Breast epithelium (tissue), 4 donors: ENCODE measurements around the gene SPON1. TPM values are rescaled to one million over a fixed set of nuclear protein-coding genes. Genes with fewer than 3 reads are reported as not detected.
A peak's percentile ranks its signal among the peaks of the same experiment; 100 is the strongest.

Experiments
- DNase-seq, 2 donors: peaks; one replicate each; pipeline ENCODE4 v3.0.0-alpha.2; 2019; ENCODE audit warnings: low spot score in 2 of 2
- H3K27ac ChIP-seq, 2 donors: fragments of 200-600 bp; sonication (generic) in 1 of 2; one replicate each; pipeline ENCODE4 v1.5.1; 2016 to 2019; ENCODE audit warnings: mild to moderate bottlenecking in 1 of 2
- H3K27me3 ChIP-seq, 2 donors: fragments of 200-600 bp; sonication (generic) in 1 of 2; one replicate each; pipeline versions ENCODE4 v1.5.1 to v1.6.0; 2017 to 2019; ENCODE audit warnings: control low read depth in 1 of 2, mild to moderate bottlenecking in 1 of 2
- H3K36me3 ChIP-seq: fragments of 200-600 bp; one replicate; pipeline ENCODE4 v1.5.1; 2019
- H3K4me1 ChIP-seq, 2 donors: fragments of 200-600 bp; sonication (generic); one replicate each; pipeline ENCODE4 v1.5.1; 2016 to 2019; ENCODE audit warnings: control low read depth in 1 of 2
- H3K4me3 ChIP-seq, 3 donors: fragments of 200-600 bp; sonication (generic); 1 replicate in 2 of 3; 2 replicates in 1 of 3; pipeline ENCODE4 v1.5.1; 2016 to 2019; ENCODE audit warnings: mild to moderate bottlenecking in 3 of 3, moderate library complexity in 2 of 3
- H3K9me3 ChIP-seq, 2 donors: fragments of 200-600 bp; sonication (generic) in 1 of 2; one replicate each; pipeline ENCODE4 v1.5.1; 2016 to 2019; ENCODE audit warnings: control low read depth in 1 of 2
- CTCF ChIP-seq, 3 donors: fragments of 450-650 bp; IDR thresholded peaks; one replicate each; pipeline ENCODE4 v1.5.1; 2016 to 2017; ENCODE audit warnings: antibody characterized with exemption in 3 of 3, mild to moderate bottlenecking in 3 of 3, moderate library complexity in 3 of 3
- POLR2A ChIP-seq: fragments of 450-650 bp; IDR thresholded peaks from one replicate; pipeline ENCODE4 v1.6.1; 2016; ENCODE audit warnings: antibody characterized with exemption, mild to moderate bottlenecking, moderate library complexity
- POLR2AphosphoS5 ChIP-seq, 3 donors: sonication (generic); formaldehyde crosslinking; IDR thresholded peaks; one replicate each; pipeline ENCODE4 v1.6.1; 2017; ENCODE audit warnings: antibody characterized with exemption in 3 of 3
- intact Hi-C: fragments of 100-400 bp; cut with DNase I; formaldehyde crosslinking; loops from one replicate; pipeline ENCODE4 v1.15.1; 2023; ENCODE audit warnings: low total_unique reads
- total RNA-seq, 3 donors: library from RNA; depleted of rRNA; stranded (reverse); fragments of >200 nt; gene quantifications; one replicate each; pipeline ENCODE4 v1.1.0, GENCODE V29; 2016

SPON1 gene
- total RNA-seq, 3 donors from 2014 or later = 30.1 to 133 (median 34.7) TPM

DNA sequence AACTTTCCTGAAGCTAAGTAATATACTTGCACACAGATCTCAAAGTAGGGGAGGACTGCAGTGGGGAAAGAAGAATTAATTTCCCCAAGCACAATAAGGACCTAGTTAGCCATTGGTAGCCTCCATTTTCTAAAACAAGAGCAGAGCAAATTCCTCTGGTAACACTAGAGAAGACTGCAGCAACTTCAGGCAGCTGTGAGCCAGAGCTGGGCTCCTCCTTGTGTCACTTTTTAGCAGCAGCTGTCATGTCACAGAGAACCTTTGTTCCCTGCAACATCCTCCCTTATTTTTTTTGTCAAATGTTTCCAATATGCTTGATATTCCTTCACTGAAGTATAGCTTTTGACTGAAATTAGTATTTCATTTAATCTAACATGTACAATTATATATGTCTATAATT is 342.1 kb downstream of the SPON1 start:
- Histone ChIP-seq H3K4me1 (no peaks in the 10 kb centered on the region), H3K4me3 (no peak overlapping the region), H3K27me3 (no peaks in the 10 kb centered on the region), H3K9me3 (no peaks in the 10 kb centered on the region), H3K27ac (no peak overlapping the region), H3K36me3 (no peaks in the 10 kb centered on the region)
- no peak for DNase-seq
- intact Hi-C loops = loop anchor here (10.0 kb wide), 1 partner anchor 140 kb away; no protein-coding TSS in a partner anchor
- TF ChIP-seq CTCF (IDR thresholded peaks at IDR 0.05) (no peak), POLR2A (no peak), POLR2AphosphoS5 (IDR thresholded peaks at IDR 0.05) (no peak)

DNA sequence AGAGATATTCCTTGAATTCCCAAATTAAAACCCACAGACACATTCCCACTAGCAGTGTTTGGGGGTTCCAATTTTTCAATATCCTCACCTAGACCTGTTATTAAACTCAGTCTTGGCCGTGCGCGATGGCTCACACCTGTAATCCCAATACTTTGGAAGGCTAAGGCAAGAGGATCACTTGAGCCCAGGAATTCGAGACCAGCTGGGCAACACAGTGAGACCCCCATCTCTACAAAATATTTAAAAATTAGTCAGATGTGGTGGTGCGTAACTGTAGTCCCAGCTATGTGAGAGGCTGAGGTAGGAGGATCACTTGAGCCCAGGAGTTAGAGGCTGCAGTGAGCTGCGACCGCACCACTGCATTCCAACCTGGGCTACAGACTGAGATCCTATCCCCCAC is 343.1 kb downstream of the SPON1 start:
- no peaks in the 10 kb centered on the region for H3K36me3 ChIP-seq
- TF ChIP-seq CTCF (IDR thresholded peaks at IDR 0.05) (no peak), POLR2AphosphoS5 (IDR thresholded peaks at IDR 0.05) (no peak), POLR2A (no peak)
- no peaks in the 10 kb centered on the region for H3K9me3 ChIP-seq
- H3K4me3 ChIP-seq = no peak overlapping the region
- no peak for DNase-seq
- H3K27me3 ChIP-seq = no peaks in the 10 kb centered on the region
- H3K27ac ChIP-seq = no peak overlapping the region
- intact Hi-C loops = loop anchor here (10.0 kb wide), 1 partner anchor 139 kb away; no protein-coding TSS in a partner anchor
- no peaks in the 10 kb centered on the region for H3K4me1 ChIP-seq

GRCh38 chr11:14306481-14306880 is 344.0 kb downstream of the SPON1 start:
- H3K9me3 ChIP-seq = no peaks in the 10 kb centered on the region
- TF ChIP-seq POLR2A (no peak), CTCF (IDR thresholded peaks at IDR 0.05) (no peak), POLR2AphosphoS5 (IDR thresholded peaks at IDR 0.05) (no peak)
- intact Hi-C loops = loop anchor here (10.0 kb wide), 1 partner anchor 138 kb away; no protein-coding TSS in a partner anchor
- no peaks in the 10 kb centered on the region for H3K27me3 ChIP-seq
- no peak overlapping the region for H3K27ac ChIP-seq
- no peak for DNase-seq
- no peaks in the 10 kb centered on the region for H3K36me3 ChIP-seq
- H3K4me1 ChIP-seq = no peaks in the 10 kb centered on the region
- no peak overlapping the region for H3K4me3 ChIP-seq

- Histone ChIP-seq H3K27me3 (no peaks in the 10 kb centered on the region), H3K27ac (no peak overlapping the region), H3K4me3 (no peak overlapping the region), H3K36me3 (no peaks in the 10 kb centered on the region), H3K9me3 (no peaks in the 10 kb centered on the region), H3K4me1 (no peaks in the 10 kb centered on the region)
- no peak for DNase-seq
- TF ChIP-seq POLR2A = no peak
- TF ChIP-seq POLR2AphosphoS5 (IDR thresholded peaks at IDR 0.05) = no peak
- TF ChIP-seq CTCF (IDR thresholded peaks at IDR 0.05) = peak in 2 of 3 donors; percentile 17 to 30
- intact Hi-C loops = loop anchor here (10.0 kb wide), 1 partner anchor 136 kb away; no protein-coding TSS in a partner anchor
Observed at GRCh38 chr11:14308114-14308896, 345.8 kb downstream of the SPON1 start.

GRCh38 chr11:14308897-14309387 is 346.4 kb downstream of the SPON1 start:
- Histone ChIP-seq H3K36me3 (no peaks in the 10 kb centered on the region), H3K9me3 (no peaks in the 10 kb centered on the region), H3K27me3 (no peaks in the 10 kb centered on the region), H3K27ac (no peak overlapping the region), H3K4me1 (no peaks in the 10 kb centered on the region), H3K4me3 (no peak overlapping the region)
- intact Hi-C loops = loop anchor here (10.0 kb wide), 1 partner anchor 136 kb away; no protein-coding TSS in a partner anchor
- TF ChIP-seq POLR2A = no peak
- DNase-seq = no peak
